NB4 (cell line): ENCODE results near the gene MFSD2B.

Source experiments
- CTCF ChIP-seq: IDR thresholded peaks from one replicate; pipeline ENCODE4 v1.5.1; 2012; ENCODE audit warnings: low read depth, low read length
- MYC ChIP-seq: IDR thresholded peaks from 2 replicates; pipeline ENCODE4 v1.6.1; 2011; ENCODE audit warnings: low read depth, low read length
- POLR2A ChIP-seq: IDR thresholded peaks from 2 replicates; pipeline ENCODE4 v1.6.1; 2011; ENCODE audit warnings: mild to moderate bottlenecking; ENCODE audit not compliant: insufficient read length; ENCODE audit errors: extremely low read depth
- TF ChIP-seq, protein P1 (sequence below): IDR thresholded peaks from 2 replicates; pipeline ENCODE4 v1.6.1; 2011; ENCODE audit warnings: low read depth, low read length

DNA sequence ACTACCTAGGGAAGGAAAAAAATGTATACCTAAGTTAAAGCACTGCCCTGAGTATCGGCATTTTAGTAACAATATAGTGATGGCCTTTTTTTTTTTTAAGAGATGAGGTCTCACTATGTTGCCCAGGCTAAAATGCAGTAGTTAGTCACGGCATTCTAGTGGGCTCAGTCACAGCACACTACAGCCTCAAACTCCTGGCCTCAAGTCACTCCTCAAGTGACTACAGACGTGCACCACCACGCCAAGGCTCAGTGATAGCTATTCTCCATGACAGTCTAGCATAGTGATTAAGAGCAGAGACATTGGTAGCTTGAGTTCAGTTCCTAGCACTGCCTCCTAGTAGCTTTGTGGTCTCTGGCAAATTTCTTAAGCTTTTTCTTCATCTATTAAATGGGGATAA is 42.0 kb upstream of the MFSD2B start:
- TF ChIP-seq CTCF (no peak), MYC (no peak), POLR2A (no peak)
- TF ChIP-seq, protein P1, sequence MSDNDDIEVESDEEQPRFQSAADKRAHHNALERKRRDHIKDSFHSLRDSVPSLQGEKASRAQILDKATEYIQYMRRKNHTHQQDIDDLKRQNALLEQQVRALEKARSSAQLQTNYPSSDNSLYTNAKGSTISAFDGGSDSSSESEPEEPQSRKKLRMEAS: no peak
